GM18519 (cell line): ENCODE data around the gene ACTL8.

Experiments
- ATAC-seq: cut with Tn5 transposase; IDR thresholded peaks from one replicate; pipeline ENCODE4 v1.9.1; 2021; ENCODE audit warnings: mild to moderate bottlenecking, moderate library complexity; ENCODE audit not compliant: unreplicated experiment, low FRiP score

The ACTL8 gene

DNA sequence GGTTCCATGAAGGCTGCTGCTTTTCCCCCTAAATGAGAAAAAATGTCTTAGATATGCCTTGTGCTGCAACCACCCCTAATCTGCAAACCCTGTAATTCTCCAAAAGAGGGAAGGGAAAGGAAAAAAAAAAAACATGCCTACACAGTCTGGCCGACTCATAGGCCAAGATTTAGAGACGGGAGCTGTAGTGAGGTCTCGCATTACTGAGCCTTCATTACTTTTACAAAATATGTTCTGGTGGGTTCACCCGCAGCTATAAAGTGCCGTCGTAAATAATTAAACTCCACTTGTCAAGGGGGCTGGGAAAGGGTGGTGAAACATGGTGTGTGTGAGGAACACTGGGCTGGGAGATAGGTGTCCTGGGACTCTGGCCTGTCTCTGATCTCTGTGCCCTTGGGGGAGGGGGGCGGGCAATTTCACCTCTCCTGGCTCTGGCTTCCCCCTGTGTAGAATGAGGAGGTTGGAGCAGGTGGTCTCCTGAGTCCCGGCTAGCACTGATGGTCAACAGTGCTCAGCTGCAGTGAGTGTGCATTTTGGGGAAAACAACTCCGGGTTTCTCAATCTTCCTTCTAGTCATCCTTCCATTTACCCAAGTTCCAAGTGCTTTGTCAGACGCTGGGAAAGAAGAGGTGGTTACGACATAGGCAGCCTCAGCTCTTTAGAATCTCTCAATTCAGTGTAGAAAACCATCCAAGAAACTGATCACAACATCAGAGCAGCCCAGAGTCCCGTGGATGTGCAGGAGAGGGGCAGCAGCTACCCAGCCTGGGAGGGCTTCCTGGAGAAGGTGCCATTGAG is 82.3 kb downstream of the ACTL8 start:
- no peak for ATAC-seq

DNA sequence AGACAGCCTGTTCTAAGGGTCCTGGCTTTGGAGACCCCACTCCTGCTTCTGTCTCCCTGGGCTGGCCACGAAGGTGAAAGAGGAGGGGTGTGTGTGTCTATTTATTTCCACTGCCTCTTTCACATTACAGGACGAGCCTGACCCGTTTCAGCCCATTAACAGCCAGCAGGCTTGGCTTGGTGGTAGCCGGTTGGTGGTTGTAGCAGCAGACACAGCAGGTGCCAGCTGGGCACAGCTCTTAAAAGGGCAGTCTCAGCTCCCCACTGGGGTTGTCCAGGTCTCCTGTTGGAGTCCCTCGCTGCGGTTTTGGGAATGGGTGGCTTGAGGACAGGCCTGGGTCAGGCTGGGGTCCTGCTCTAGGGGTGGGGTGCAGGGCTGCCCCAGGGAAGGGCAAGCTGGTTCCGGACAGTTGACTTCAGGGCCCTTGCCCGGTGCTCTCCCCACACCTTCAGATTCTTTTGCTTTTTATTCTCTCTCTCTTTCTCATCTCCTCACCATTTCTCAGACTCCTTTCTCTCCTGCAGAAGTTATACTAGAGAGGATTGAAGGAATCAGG is 84.6 kb downstream of the ACTL8 start:
- no peak for ATAC-seq

- no peak for ATAC-seq
These were observed 86.8 kb downstream of the ACTL8 start for GRCh38 chr1:17841944-17842343.

- ATAC-seq, result no peak
These were observed 87.6 kb downstream of the ACTL8 start for GRCh38 chr1:17842686-17843085.

DNA sequence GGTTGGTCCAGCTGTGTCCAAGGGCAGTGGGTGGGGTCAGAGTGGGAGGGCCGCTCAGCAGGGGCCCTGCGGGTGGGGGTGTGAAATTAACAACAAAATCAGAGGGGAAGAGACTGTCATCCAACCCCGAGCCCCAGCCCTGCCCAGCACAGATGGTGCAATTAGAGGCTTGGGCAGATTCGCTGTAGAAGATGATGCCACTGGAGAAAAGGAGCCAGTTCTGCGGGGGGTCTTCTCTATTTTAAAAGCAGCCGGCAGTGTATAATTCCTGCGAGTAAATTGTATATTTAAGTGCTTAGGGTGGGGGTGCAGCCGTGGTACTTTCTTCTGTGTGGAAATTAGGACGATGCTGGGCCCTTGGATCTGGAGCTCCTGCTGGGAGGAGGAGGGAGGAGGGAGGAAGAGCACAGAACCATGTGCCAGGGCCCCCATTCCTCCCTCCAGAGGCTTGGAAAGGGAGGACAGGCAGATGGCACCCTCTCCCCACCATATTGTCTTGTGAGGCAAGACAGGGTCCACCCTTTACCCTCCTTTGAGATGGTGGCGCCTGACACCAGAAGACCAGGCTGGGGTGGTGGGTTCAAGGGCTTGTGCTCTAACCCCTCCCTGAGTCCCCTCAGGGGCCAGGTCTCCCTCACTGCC is 89.2 kb downstream of the ACTL8 start:
- ATAC-seq, result no peak

GRCh38 chr1:17845583-17845982 is 90.5 kb downstream of the ACTL8 start:
- no peak for ATAC-seq

DNA sequence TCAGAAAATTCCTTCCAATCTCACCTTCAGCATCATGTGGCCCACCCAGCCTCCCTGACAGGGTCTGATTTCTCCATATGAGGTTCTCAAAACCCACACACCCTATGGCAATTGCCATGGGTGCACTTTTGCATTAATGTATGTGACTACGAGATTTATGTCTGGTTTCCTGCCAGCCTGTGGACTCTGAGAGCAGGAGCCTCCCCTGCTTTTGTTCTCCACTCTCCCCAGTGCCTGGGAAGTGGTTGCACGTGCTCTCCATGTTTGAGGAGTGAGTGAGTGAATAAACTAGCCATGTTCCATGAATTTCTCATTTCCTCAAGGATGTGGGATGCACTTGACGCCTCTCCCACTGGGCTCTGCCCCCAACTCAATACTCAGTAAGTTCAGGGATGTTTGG is 91.2 kb downstream of the ACTL8 start:
- ATAC-seq, result no peak

DNA sequence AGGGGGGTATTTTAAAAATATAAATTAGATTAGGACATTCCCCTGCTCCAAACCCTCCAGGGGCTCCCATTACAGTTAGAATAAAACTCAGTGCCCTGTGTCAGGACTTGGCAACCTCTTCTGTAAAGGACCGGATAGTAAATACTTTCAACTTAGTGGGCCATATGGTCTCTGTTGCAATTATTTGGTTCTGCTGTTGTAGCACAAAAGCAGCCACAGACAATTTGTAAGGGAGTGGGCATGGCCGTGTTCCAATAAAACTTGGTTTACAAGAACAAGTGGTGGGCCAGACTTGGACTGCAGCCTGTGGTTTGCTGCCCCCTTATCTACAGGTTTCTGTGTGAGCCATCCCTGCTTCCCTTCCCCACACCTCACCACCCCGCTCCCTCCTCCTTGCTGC is 92.0 kb downstream of the ACTL8 start:
- no peak for ATAC-seq

GRCh38 chr1:17849216-17849615 is 94.1 kb downstream of the ACTL8 start:
- ATAC-seq, result no peak

DNA sequence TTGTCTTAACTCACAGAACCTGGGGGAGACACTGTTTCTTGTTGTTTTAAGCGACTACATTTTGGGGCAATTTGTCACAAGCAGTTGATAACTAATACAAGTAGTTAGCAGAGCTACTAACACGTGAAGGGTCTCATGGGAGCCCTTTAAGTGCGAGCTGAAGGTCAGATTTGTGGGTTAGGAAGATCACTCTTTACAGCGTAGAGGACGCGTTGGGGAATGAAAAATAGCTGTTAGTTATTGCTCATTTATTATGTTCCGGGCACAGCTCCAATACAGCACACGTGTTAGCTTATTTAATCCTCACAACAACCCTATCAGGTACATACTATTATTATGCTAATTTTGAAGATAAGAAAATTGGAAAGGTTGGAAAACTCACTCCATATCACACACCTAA is 95.9 kb downstream of the ACTL8 start:
- ATAC-seq, result no peak

GRCh38 chr1:17852383-17852782 is 97.2 kb downstream of the ACTL8 start:
- ATAC-seq, result no peak

DNA sequence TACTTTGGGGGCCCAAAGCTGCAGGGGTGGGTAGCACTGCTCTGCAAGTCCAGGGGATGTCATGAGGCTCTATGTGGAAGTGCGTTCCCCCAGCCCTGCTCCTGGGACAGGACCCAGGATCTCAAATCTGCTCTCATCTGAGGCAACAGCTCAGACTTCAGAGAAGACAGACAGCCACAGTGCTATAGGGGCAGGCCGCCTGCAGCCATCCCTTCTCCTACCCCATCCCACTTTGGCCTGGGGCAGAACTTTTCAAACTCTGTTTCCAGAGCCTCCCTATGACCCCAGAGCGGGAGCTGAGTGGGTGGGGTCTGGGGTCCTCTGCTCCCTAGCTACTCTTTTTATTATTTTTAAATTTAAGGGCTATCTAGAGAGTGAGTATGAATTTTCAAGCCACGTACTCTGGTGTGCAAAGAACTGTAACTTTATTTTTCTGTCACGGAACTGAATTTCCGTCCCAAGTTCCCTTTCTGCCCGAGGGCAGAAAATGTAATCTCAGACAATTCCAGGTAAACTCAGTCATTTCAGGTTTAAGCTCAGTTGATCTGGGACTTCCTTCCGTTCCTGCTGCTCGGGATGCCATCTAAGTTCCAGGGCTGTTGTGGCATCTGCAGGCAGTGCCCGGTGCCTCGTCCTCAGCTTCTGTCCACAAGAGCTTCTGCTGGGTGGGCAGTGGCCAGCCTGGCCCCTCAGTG is 98.3 kb downstream of the ACTL8 start:
- ATAC-seq, result no peak

DNA sequence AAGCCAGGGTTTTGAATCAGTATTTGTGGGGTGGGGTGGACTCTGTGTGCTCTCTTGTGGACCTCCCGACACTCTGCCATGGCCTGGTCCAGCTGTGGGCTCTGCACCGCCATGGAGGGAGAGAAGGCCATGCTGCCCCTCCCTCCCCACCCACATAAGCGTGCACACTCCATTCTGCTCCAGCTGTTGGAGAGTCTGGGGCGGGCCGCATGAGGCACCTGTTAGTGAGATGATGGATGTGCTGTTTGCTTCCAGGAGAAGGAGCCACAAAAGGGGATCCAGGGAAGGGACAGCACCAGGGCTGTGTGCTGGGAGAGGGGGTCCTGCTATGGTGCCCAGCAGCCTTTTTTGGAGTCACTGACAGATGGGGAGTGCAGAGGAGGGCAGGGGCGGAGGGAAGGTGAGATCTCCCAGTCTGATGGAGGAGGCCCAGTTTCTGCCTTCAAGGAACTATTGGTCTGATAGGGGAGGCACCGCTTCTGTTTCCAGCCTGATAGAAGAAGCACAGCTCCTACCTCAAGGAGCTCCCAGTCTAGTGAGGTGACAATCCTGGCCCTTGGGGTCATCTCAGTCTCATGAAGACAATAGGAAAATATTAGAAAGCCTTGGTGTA is 101.5 kb downstream of the ACTL8 start:
- no peak for ATAC-seq

GRCh38 chr1:17857109-17857499 is 102.0 kb downstream of the ACTL8 start:
- ATAC-seq, result no peak

DNA sequence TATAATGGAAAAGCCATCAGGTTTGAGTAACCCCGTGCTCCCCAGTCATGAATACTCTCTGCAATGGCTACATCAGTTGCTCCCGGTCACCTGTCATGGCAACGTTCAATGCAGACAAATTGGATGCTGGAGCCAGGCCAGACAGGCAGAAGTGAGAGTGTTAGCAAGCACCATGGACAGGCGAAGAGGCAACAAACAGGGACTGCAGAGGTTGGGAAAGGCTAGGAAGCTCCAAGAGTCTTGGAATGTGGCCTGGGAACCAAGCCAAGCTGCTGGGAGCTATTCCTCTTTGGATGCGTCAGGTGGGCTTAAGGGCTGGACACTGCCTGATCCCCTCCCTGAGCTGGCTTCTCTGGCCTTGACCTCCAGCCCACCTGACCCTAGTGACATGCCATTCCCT is 102.9 kb downstream of the ACTL8 start:
- ATAC-seq, result no peak

GRCh38 chr1:17860812-17861211 is 105.7 kb downstream of the ACTL8 start:
- no peak for ATAC-seq

- ATAC-seq, result no peak
These were observed 106.6 kb downstream of the ACTL8 start for GRCh38 chr1:17861685-17862084.

DNA sequence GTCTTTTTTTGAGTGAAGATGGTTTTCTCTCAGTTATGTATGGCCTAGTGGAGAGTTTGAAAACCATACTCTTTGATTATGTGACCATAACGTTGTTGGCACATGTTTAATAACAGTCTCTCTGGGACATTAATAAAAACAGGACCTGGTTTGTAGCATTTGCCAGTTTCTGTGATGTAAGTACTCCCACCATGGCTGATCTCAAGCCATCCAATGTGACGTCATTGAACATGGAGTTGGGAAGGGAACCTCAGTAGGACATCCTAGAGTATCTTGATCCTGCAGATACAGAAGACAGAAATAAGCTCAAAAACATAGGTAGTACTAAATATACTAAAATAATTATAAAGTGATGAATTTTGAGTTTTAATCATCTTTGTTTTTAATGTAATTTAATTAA is 107.0 kb downstream of the ACTL8 start:
- no peak for ATAC-seq

DNA sequence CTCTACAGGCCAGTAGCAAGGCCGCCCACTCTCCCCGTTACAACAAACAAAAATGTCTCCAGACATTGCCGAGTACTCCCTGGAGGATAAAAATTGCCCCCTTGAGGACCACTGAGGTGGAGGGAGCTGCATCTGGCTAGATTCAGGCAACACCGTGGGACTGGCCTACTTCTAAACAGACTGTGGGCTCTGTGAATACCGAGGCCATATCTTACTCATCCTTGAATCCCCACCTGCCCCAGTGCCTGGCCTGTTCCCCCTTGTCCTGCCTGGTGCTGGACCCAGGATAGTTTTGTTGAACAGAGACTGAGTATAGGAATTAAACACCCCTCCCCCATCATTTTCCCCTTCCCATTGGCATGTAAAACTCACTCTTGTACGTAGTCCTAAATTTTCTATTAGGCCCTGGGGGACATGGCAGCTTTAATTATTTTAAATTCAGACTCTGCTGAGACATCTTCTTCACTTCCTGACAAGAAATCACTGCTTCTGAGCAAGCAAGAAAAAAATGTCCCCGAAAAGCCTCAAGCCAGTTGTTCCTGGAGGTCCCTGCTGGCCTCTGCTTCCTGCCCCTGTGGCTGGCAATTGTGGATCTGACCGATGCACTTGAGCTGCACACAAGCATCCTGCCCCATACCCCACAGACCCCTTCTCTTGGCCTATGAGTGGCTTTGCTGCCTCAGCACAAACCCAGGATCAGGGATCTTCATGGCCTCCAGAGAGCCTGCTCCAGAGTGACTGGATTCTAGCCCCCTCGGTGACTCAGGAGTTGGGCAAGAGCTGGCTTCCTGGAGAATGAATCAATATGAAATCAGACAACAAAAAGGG is 111.0 kb downstream of the ACTL8 start:
- no peak for ATAC-seq

DNA sequence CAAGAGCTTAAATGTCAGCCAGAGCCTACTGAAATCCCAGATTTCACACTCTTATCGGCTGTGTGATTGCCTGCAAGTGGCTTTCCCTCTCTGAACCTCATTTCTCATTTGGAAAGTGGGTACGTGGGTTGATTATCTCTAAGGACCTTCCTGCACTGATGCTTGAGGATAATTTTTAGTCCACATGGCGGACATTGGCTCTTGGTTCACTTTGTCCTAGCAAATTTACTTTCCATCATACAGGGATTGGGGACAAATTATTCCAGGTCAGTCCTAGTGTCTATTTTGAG is 111.6 kb downstream of the ACTL8 start:
- ATAC-seq, result no peak
